Caki2 (cell line): Measurements from ENCODE around the gene PANK4. TPM values are rescaled to one million over a fixed set of nuclear protein-coding genes. Genes with fewer than 3 reads are reported as not detected.

Experiments
- DNase-seq: peaks from one replicate; pipeline ENCODE4 v3.0.0-alpha.2; 2015; ENCODE audit warnings: low read depth
- in situ Hi-C: cut with HindIII; loops from 2 replicates; pipeline ENCODE4 v1.10.0; 2016; ENCODE audit warnings: low sequenced_read_pairs, low pct_unique_long_range_greater_than_20kb, mixed read lengths
- total RNA-seq: library from RNA; depleted of rRNA; stranded (reverse); fragments of >200 nt; shearing (Covaris generic); gene quantifications from 2 replicates; pipeline ENCODE4 v1.2.3, GENCODE V29; 2014; ENCODE audit warnings: low replicate concordance

Gene PANK4
- total RNA-seq, 1 experiment from 2014 or later = 21.1 TPM

- no peak for DNase-seq
- in situ Hi-C loops = no loop called here
Measured at GRCh38 chr1:2520206-2520605, 6.2 kb downstream of the PANK4 start.

- no peak for DNase-seq
Measured at GRCh38 chr1:2519729-2520128, 6.7 kb downstream of the PANK4 start.

GRCh38 chr1:2519029-2519685, 7.2 kb downstream of the PANK4 start:
- in situ Hi-C loops = no loop called here
- no peak for DNase-seq

More at GRCh38 chr1:2519729-2520128, 6.7 kb downstream of the PANK4 start:
- in situ Hi-C loops = no loop called here

GRCh38 chr1:2518528-2518927, 7.9 kb downstream of the PANK4 start:
- in situ Hi-C loops = no loop called here
- no peak for DNase-seq

GRCh38 chr1:2517966-2518365, 8.4 kb downstream of the PANK4 start:
- no peak for DNase-seq
- in situ Hi-C loops = no loop called here

DNA sequence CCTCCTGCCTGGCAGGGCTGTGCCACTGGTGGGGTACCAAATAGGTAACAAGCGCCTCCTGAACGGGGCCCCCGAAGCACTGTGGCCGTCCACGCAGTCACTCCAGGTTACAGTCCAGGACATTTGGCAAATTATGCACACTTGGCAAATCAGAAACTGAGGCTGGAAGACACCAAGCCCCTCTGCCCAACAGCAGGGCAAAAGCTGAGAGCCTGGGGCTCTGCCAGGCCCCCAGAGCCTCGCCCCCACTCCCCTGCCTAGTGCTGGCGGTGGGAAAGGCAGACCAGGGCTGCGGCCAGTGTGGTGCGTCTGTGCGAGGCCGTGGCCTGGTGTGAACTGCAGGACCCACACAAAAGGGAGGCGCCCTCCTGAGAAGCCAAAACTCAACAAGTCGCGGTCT, 9.4 kb downstream of the PANK4 start:
- in situ Hi-C loops = no loop called here
- no peak for DNase-seq

- no peak for DNase-seq
- in situ Hi-C loops = no loop called here
Measured at GRCh38 chr1:2516124-2516523, 10.3 kb downstream of the PANK4 start.

- no peak for DNase-seq
- in situ Hi-C loops = no loop called here
Measured at GRCh38 chr1:2515763-2516080, 10.7 kb downstream of the PANK4 start.

GRCh38 chr1:2514863-2515762, 11.3 kb downstream of the PANK4 start:
- in situ Hi-C loops = no loop called here

DNA sequence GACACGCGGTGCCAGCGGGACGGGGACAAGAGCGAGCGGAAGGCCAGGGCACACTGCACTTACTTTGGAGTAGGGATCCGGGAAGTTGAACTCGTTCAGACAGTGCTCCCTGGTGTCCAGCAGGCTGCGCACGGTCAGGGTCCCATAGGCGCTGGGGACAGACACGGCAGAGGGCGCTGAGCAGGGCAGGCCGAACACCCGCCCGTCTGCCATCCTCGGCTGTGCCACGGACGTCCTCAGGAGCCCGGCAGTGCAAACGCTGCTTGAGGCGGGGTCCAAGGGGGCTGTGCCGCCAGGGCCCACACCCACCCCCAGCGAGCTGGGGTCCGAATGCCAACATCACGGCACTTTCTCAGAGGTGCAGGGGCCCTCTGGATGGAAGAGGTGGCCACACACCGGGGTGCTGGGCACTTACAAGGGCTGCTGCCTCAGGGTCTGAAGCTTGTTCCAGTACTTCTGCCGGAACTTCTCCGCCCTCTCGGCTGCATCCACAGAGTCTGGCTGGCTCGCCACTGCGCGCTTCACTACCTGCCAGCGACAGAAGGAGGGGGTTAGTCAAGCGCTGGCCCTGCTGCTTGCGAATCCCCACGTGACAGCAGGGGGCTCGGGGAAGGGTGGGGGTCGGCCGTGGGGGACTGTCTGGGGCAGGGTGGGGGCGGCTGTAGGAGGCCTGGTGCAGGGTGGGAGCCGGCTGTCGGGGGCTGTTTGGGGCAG, 12.3 kb downstream of the PANK4 start:
- in situ Hi-C loops = no loop called here
- DNase-seq = no peak

More at GRCh38 chr1:2514863-2515762, 11.3 kb downstream of the PANK4 start:
- DNase-seq = no peak

- no peak for DNase-seq
- in situ Hi-C loops = no loop called here
Measured at GRCh38 chr1:2512862-2513421, 13.5 kb downstream of the PANK4 start.

- no peak for DNase-seq
- in situ Hi-C loops = no loop called here
Measured at GRCh38 chr1:2510366-2511155, 15.8 kb downstream of the PANK4 start.

DNA sequence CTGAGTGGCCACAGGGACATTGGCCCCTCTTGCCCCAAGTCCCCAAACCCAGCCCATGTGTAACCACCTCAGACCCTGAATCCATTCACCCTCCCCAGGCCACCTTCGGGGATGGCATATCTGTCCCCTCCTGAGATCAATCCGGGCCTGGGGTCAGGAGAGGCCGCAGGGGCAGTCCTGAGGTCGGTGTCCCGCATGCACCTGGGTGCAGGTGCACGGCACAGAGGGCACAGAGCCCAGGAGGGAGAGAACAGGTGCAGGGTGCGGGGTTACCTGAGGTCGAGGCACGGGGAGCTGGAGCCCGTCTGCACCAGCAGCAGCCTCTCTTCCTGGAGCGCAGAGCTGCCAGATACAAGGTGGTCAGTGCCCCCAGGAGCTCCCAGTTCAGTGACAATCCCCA, 16.8 kb downstream of the PANK4 start:
- no peak for DNase-seq
- in situ Hi-C loops = no loop called here

- no peak for DNase-seq
- in situ Hi-C loops = no loop called here
Measured at GRCh38 chr1:2508751-2509150, 17.6 kb downstream of the PANK4 start.

- DNase-seq = no peak
- in situ Hi-C loops = no loop called here
Measured at GRCh38 chr1:2508180-2508579, 18.2 kb downstream of the PANK4 start.

- in situ Hi-C loops = no loop called here
- no peak for DNase-seq
Measured at GRCh38 chr1:2507744-2508155, 18.6 kb downstream of the PANK4 start.

DNA sequence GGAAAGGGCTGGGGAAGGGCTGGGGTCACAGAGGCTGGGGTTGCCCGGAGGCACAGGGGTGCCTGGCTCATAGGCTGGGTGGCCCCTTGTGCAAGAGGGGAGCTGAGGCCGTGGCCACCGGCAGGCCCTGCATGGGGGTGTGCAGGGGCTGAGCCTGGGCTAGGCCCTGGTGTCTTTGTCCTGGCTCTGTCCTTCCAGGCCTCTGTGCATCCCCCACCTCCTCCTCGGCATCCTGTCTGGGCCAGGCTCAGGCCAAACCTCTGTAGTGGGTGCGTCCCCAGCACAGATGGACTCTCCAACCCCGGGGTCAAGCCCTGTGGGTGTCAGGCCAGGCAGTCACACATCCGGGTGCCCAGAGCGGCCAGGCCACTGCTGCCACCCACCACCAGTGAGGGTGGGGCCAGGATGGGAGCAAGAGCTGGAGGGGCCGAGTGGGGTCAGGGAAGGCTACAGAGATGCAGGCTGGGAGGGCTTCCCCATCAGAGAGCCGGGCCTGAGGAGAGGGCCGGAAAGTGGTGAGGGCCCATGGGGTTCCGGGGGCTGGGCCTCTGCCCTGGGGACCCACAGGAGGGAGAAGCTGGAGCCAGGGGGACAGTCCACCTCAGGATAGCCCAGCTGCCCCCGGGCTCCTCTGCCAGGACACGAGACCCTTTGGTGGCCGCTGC, 19.4 kb downstream of the PANK4 start:
- in situ Hi-C loops = no loop called here
- no peak for DNase-seq
